HCT116 (cell line): ENCODE measurements around the gene GPR173.

Experiments used
- ATF3 ChIP-seq: IDR thresholded peaks from 2 replicates; pipeline ENCODE4 v1.6.1; 2012
- CEBPB ChIP-seq: IDR thresholded peaks from 2 replicates; pipeline ENCODE4 v1.6.1; 2012; ENCODE audit warnings: low read depth
- EZH2 ChIP-seq: fragments of 200-600 bp; sonication (generic); IDR thresholded peaks from 2 replicates; pipeline ENCODE4 v1.6.1; 2017; ENCODE audit warnings: antibody characterized with exemption, mixed run types
- EZH2phosphoT487 ChIP-seq: fragments of 200-600 bp; IDR thresholded peaks from 2 replicates; pipeline ENCODE4 v1.6.1; 2018; ENCODE audit warnings: antibody characterized with exemption, borderline replicate concordance
- POLR2A ChIP-seq: IDR thresholded peaks from 2 replicates; pipeline ENCODE4 v1.7.0; 2011; ENCODE audit warnings: borderline replicate concordance; ENCODE audit not compliant: insufficient read depth, insufficient read length; ENCODE audit errors: extremely low read depth
- POLR2AphosphoS5 ChIP-seq: IDR thresholded peaks from 2 replicates; pipeline ENCODE4 v1.6.1; 2011; ENCODE audit warnings: mild to moderate bottlenecking, low read depth, low read length, moderate library complexity
- RAD21 ChIP-seq: IDR thresholded peaks from 2 replicates; pipeline ENCODE4 v1.6.1; 2012; ENCODE audit warnings: low read depth, mild to moderate bottlenecking
- SP1 ChIP-seq: IDR thresholded peaks from 2 replicates; pipeline ENCODE4 v1.6.1; 2012; ENCODE audit warnings: low read depth
- SRF ChIP-seq: IDR thresholded peaks from 2 replicates; pipeline ENCODE4 v1.6.1; 2012; ENCODE audit warnings: low read depth
- YY1 ChIP-seq: IDR thresholded peaks from 2 replicates; pipeline ENCODE4 v1.6.1; 2011; ENCODE audit warnings: low read length, low read depth, moderate library complexity, mild to moderate bottlenecking; ENCODE audit not compliant: insufficient replicate concordance; ENCODE audit errors: extremely low read depth
- ZFX ChIP-seq: fragments of 450-650 bp; IDR thresholded peaks from 2 replicates; pipeline ENCODE4 v1.6.1; 2017
- TF ChIP-seq, protein P1 (sequence below), 3 experiments: fragments of 200-600 bp in 1 of 3; sonication (generic) in 1 of 3; IDR thresholded peaks in 2 of 3; conservative IDR thresholded peaks in 1 of 3; 2 replicates each; pipeline ENCODE4 v1.5.1; 2012 to 2017; ENCODE audit warnings: low read depth in 2 of 3, low read length in 2 of 3, antibody characterized with exemption in 1 of 3, borderline replicate concordance in 1 of 3, control low read depth in 1 of 3, mild to moderate bottlenecking in 1 of 3, mixed read lengths in 1 of 3, mixed run types in 1 of 3, moderate library complexity in 1 of 3; ENCODE audit not compliant: insufficient read depth in 1 of 3
- TF ChIP-seq, protein P2 (sequence below): IDR thresholded peaks from 2 replicates; pipeline ENCODE4 v1.6.1; 2011; ENCODE audit warnings: mild to moderate bottlenecking, low read length, moderate library complexity; ENCODE audit not compliant: insufficient replicate concordance; ENCODE audit errors: extremely low read depth

DNA sequence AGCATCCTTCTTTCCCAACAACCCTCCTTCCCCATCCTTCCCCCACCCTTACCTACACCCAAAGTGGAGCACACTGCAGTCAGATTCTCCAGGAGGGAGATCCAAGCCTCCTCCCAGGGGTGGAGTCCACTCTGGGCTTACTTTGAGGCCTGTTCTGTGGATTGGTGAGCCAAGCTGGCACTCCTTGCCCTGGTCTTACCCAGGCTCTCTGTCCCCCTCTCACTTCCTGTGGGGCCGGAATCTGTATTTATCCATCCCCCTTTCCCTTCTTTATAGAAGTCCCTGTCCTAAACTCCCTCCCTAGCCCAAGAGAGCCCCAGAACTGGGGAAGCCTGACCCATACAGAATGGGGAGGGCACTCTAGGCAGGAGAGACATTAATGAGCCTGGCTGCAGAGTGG, 30.4 kb downstream of the GPR173 start:
- TF ChIP-seq, protein P1, sequence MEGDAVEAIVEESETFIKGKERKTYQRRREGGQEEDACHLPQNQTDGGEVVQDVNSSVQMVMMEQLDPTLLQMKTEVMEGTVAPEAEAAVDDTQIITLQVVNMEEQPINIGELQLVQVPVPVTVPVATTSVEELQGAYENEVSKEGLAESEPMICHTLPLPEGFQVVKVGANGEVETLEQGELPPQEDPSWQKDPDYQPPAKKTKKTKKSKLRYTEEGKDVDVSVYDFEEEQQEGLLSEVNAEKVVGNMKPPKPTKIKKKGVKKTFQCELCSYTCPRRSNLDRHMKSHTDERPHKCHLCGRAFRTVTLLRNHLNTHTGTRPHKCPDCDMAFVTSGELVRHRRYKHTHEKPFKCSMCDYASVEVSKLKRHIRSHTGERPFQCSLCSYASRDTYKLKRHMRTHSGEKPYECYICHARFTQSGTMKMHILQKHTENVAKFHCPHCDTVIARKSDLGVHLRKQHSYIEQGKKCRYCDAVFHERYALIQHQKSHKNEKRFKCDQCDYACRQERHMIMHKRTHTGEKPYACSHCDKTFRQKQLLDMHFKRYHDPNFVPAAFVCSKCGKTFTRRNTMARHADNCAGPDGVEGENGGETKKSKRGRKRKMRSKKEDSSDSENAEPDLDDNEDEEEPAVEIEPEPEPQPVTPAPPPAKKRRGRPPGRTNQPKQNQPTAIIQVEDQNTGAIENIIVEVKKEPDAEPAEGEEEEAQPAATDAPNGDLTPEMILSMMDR (IDR thresholded peaks at IDR 0.05 in 2 of 3, conservative IDR thresholded peaks at IDR 0.05 in 1 of 3; ENCODE audit: borderline replicate concordance in 1 of 3, insufficient read depth in 1 of 3, low read depth in 2 of 3, low read length in 2 of 3), result no peak
- no peak for TF ChIP-seq POLR2A
- TF ChIP-seq YY1, result no peak
- no peak for TF ChIP-seq ATF3
- TF ChIP-seq POLR2AphosphoS5, result no peak
- TF ChIP-seq EZH2, result no peak
- no peak for TF ChIP-seq CEBPB
- no peak for TF ChIP-seq SRF
- no peak for TF ChIP-seq EZH2phosphoT487
- TF ChIP-seq, protein P2, sequence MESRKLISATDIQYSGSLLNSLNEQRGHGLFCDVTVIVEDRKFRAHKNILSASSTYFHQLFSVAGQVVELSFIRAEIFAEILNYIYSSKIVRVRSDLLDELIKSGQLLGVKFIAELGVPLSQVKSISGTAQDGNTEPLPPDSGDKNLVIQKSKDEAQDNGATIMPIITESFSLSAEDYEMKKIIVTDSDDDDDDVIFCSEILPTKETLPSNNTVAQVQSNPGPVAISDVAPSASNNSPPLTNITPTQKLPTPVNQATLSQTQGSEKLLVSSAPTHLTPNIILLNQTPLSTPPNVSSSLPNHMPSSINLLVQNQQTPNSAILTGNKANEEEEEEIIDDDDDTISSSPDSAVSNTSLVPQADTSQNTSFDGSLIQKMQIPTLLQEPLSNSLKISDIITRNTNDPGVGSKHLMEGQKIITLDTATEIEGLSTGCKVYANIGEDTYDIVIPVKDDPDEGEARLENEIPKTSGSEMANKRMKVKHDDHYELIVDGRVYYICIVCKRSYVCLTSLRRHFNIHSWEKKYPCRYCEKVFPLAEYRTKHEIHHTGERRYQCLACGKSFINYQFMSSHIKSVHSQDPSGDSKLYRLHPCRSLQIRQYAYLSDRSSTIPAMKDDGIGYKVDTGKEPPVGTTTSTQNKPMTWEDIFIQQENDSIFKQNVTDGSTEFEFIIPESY, result no peak
- no peak for TF ChIP-seq ZFX
- TF ChIP-seq RAD21, result no peak
- TF ChIP-seq SP1, result no peak
